ENCODE results near the gene NXPH3. TPM values are rescaled to one million over a fixed set of nuclear protein-coding genes. Genes with fewer than 3 reads are reported as not detected.

Gene NXPH3
- total RNA-seq, 1 experiment from 2014 or later, result not detected

DNA sequence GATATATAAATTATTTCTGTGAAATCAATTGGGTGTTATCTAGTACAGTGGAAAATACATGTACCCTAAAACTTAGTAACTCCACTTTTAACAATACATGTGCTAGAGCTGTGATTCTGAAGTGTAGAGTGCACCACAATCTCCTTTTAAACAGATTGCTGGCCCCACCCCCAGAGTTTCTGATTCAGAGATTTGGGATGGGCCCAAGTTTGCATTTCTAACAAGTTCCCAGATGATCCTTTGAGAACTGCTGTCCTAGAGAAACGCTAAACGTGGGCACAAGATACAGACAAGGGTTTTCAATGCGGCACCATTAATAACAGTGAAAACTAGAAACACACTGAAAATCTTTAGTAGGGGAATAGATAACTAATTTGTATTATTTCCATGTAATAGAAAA, 49.2 kb downstream of the NXPH3 start:
- DNase-seq (ENCODE audit: low spot score), result no peak

DNA sequence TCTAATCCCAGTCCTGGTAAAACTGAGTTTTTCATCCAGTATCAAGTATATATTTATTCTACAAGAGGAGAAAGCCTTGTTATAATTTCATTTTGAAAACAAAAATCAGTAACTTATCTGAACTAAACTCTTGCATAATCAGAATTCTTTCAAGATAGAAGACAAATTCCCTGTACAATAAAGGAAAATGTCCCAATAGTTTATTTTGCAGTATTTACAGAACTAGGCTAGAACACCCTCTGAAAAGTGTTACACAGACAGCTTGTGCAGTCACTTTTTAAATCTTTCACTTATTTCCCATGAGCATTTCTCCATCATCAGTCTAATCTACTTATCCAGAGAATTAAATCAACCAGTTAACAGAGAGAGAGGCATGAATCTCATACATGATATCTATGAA, 53.8 kb downstream of the NXPH3 start:
- DNase-seq (ENCODE audit: low spot score), result no peak

DNA sequence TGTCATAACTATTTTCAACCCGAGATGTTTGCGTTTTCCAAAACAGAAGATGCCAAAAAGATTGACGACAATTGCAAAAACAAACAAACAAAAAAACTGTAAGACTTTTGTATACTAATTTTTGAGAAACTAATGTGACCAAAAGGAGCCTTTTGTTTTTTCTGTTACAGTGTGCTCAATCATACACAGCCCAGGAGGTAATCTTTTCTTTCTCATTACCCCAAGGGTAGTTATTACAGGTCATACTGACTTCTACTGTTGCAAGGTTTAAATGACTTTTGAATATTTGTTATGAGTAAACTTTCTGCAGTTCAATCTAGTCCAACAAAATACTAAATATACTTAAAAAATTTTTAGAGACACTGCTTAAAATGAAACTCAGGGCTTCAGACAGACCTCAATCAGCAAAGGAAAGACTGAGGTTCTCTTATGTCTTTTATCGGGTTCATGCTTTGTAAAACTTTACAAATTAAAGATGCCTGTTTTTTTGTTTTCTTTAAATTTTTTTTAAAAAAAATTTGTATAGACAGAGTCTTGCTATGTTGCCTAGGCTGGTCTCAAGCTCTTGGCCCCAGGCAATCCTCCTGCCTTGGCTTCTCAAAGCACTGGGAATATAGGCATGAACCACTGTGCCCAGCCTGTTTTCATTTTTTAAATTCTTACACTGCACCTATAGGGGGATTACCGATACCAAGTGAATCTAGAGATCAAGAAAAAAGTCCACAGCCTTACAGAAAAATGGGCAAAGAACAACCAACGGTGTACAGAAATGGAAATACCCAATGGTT, 54.6 kb downstream of the NXPH3 start:
- no peak for DNase-seq (ENCODE audit: low spot score)

DNA sequence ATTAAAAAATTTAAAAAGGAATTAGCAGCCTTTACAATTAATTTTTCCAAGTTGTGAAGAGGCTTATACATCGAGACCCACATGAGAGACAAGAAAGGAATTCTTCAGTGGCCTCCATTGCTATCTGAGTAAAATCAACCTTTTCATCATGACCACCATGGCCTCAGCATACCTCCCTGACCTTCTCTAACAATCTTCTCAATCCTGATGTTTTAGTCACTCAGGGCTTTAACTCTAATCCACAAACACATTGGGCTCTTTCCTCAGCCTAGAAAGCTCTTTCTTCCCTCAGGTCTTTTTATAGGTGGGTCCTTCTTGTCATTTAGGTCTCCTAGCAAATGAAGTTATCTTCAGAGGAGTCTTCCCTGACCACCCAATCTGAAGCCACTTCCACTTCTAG, 55.8 kb downstream of the NXPH3 start:
- no peak for DNase-seq (ENCODE audit: low spot score)

Other genes starting within 250 kb of the NXPH3 start
- gene ZNF652, start 213.6 kb upstream of the NXPH3 start, total RNA-seq (2014; rRNA removed; shearing (Covaris generic)), result 11.3 and 13.0 TPM in 2 replicates
- 421 and 434 TPM in 2 replicates for gene PHB1, start 161.0 kb upstream of the NXPH3 start, total RNA-seq (2014; rRNA removed; shearing (Covaris generic))
- 0.05 TPM in 1 of 2 replicates, not detected in the other for gene NGFR, start 80.6 kb upstream of the NXPH3 start, total RNA-seq (2014; rRNA removed; shearing (Covaris generic))
- gene SPOP, start 102.2 kb downstream of the NXPH3 start, total RNA-seq (2014; rRNA removed; shearing (Covaris generic)), result 37.4 and 60.5 TPM in 2 replicates
- gene SLC35B1, start 132.1 kb downstream of the NXPH3 start, total RNA-seq (2014; rRNA removed; shearing (Covaris generic)), result 64.0 and 73.7 TPM in 2 replicates
- 4.4 and 5.2 TPM in 2 replicates for gene FAM117A, start 188.3 kb downstream of the NXPH3 start, total RNA-seq (2014; rRNA removed; shearing (Covaris generic))
- 23.0 and 25.4 TPM in 2 replicates for gene KAT7, start 212.8 kb downstream of the NXPH3 start, total RNA-seq (2014; rRNA removed; shearing (Covaris generic))